MM.1S (cell line): ENCODE results near the gene USF2.

ENCODE experiments used
- DNase-seq: peaks from one replicate; pipeline ENCODE4 v3.0.0-alpha.2; 2015
- H2AFZ ChIP-seq: fragments of 300-600 bp; sonication (generic); 2 replicates; pipeline ENCODE4 v1.6.0; 2016; ENCODE audit warnings: antibody characterized with exemption, low read length
- H3F3A ChIP-seq: fragments of 300-600 bp; sonication (generic); 2 replicates; pipeline ENCODE4 v1.6.1; 2016; ENCODE audit warnings: mild to moderate bottlenecking, antibody characterized with exemption, low read length, moderate library complexity, mixed read lengths; ENCODE audit not compliant: insufficient read depth
- H3K27ac ChIP-seq: fragments of 300-600 bp; sonication (generic); 2 replicates; pipeline ENCODE4 v1.5.1; 2016; ENCODE audit warnings: mild to moderate bottlenecking, low read length
- H3K27me3 ChIP-seq: fragments of 300-600 bp; sonication (generic); replicated peaks from 2 replicates; pipeline ENCODE4 v1.6.0; 2016; ENCODE audit warnings: low read length; ENCODE audit not compliant: insufficient read depth
- H3K36me3 ChIP-seq: fragments of 300-600 bp; sonication (generic); replicated peaks from 2 replicates; pipeline ENCODE4 v1.6.1; 2016; ENCODE audit warnings: mild to moderate bottlenecking, low read length, mixed read lengths; ENCODE audit not compliant: insufficient read depth
- H3K4me1 ChIP-seq: fragments of 300-600 bp; sonication (generic); 2 replicates; pipeline ENCODE4 v1.6.1; 2016; ENCODE audit warnings: low read length, mixed read lengths
- H3K4me2 ChIP-seq: fragments of 300-600 bp; sonication (generic); 2 replicates; pipeline ENCODE4 v1.6.0; 2016; ENCODE audit warnings: low read depth, low read length
- H3K4me3 ChIP-seq: fragments of 300-600 bp; sonication (generic); 2 replicates; pipeline ENCODE4 v1.5.1; 2016; ENCODE audit warnings: low read length, mixed read lengths
- H3K79me2 ChIP-seq: fragments of 300-600 bp; sonication (generic); 2 replicates; pipeline ENCODE4 v1.6.1; 2016; ENCODE audit warnings: mixed run types, low read length, mixed read lengths
- H3K9ac ChIP-seq: fragments of 300-600 bp; sonication (generic); 2 replicates; pipeline ENCODE4 v1.6.1; 2016; ENCODE audit warnings: low read length, mixed read lengths
- H3K9me2 ChIP-seq: fragments of 300-600 bp; sonication (generic); replicated peaks from 2 replicates; pipeline ENCODE4 v1.6.1; 2016; ENCODE audit warnings: mild to moderate bottlenecking, low read length, mixed read lengths; ENCODE audit not compliant: insufficient read depth
- H3K9me3 ChIP-seq: fragments of 300-600 bp; sonication (generic); replicated peaks from 2 replicates; pipeline ENCODE4 v1.6.1; 2016; ENCODE audit warnings: mild to moderate bottlenecking, low read length, mixed read lengths; ENCODE audit not compliant: insufficient read depth
- H4K20me1 ChIP-seq: fragments of 300-600 bp; sonication (generic); 2 replicates; pipeline ENCODE4 v1.6.1; 2016; ENCODE audit warnings: mild to moderate bottlenecking, low read length, moderate library complexity, mixed read lengths; ENCODE audit not compliant: insufficient read depth
- CTCF ChIP-seq: fragments of 300-600 bp; sonication (generic); IDR thresholded peaks from 2 replicates; pipeline ENCODE4 v1.5.1; 2016; ENCODE audit warnings: antibody characterized with exemption, low read length, mixed read lengths
- EZH2 ChIP-seq: fragments of 300-600 bp; sonication (generic); optimal IDR thresholded peaks from 2 replicates; pipeline ENCODE3; 2017; ENCODE audit warnings: low read depth, mild to moderate bottlenecking, antibody characterized with exemption, low read length, mixed read lengths
- EZH2phosphoT487 ChIP-seq: fragments of 300-600 bp; sonication (generic); IDR thresholded peaks from 2 replicates; pipeline ENCODE4 v1.6.1; 2018; ENCODE audit warnings: antibody characterized with exemption, low read length

Gene USF2

DNA sequence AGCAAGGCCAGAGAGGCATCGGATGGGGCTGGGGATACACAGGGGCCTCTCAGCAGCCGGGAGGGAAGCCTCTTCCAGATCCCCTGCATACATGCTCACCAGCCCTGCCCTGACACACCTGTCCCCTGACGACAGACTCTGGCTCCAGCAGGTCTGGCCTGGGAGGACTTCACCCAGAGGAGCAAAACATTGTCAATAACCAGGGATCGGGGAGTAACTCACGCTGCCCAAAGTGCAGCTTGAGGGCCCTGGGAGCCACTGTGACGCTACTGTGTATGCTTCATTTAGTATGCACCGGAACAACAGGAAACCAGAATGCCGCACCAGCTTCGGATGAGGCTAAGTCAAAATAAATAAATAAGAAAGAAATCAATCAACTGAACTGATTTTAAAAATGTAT, 47.8 kb downstream of the USF2 start:
- no peak overlapping the region for H3K27ac ChIP-seq
- peaks cover 49% of the 10 kb centered on the region for H3K27me3 ChIP-seq
- no peaks in the 10 kb centered on the region for H3K4me1 ChIP-seq
- H3K9me3 ChIP-seq, result no peaks in the 10 kb centered on the region
- no peak overlapping the region for H3K4me3 ChIP-seq
- H3F3A ChIP-seq, result no peaks in the 10 kb centered on the region
- H4K20me1 ChIP-seq, result no peaks in the 10 kb centered on the region
- H3K36me3 ChIP-seq, result no peaks in the 10 kb centered on the region
- H2AFZ ChIP-seq, result no peak overlapping the region
- H3K9ac ChIP-seq, result no peak overlapping the region
- H3K79me2 ChIP-seq, result no peaks in the 10 kb centered on the region
- no peak overlapping the region for H3K4me2 ChIP-seq
- DNase-seq, result no peak
- no peaks in the 10 kb centered on the region for H3K9me2 ChIP-seq
- TF ChIP-seq CTCF (no peak), EZH2phosphoT487 (no peak), EZH2 (no peak)

GRCh38 chr19:35317464-35318043, 48.8 kb downstream of the USF2 start:
- Histone ChIP-seq H3F3A (no peaks in the 10 kb centered on the region), H3K36me3 (no peaks in the 10 kb centered on the region), H3K4me2 (no peak overlapping the region), H4K20me1 (no peaks in the 10 kb centered on the region), H3K9ac (no peak overlapping the region), H2AFZ (no peak overlapping the region), H3K9me3 (no peaks in the 10 kb centered on the region), H3K27me3 (peaks cover 59% of the 10 kb centered on the region), H3K27ac (no peak overlapping the region), H3K79me2 (no peaks in the 10 kb centered on the region), H3K4me3 (no peak overlapping the region), H3K9me2 (no peaks in the 10 kb centered on the region), H3K4me1 (no peaks in the 10 kb centered on the region)
- TF ChIP-seq EZH2, result no peak
- TF ChIP-seq CTCF, result no peak
- no peak for TF ChIP-seq EZH2phosphoT487
- DNase-seq, result no peak

DNA sequence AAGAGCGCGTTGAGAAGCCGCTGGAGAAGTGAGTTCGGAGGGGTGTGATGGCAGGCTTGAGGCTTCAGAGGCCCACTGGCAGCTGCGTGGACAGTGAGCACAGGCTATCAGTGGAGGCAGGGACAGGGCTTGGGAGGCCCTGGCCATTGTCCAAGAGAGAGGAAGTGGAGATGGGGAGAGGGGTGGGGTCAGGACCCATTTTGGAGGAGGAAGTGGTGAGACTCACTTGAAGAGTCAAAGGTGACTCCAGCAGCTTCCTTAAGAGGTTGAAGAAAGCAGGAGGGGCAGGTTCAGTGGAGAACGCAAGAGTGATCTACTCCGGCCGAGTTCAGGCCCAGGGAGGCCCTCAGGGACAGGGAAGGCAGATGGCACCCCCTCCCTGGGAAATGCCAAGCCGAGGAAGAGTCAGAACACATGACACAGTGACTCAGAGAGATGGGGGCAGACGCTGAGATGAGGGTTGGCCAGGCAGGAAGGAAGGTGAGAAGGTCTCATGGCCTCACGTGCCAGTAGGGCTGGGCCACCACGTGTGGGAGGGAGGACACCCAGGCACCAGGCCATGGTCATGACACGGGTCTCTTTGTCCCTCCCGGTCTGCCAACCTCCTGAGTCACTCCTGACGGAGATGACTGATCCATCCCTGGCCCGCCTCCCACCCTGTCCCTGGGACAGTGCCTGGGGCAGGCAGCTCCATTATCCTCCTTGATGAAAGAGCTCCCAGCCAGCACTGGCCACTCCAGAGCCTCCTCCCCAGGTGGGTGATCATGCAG, 50.1 kb downstream of the USF2 start:
- DNase-seq, result no peak
- Histone ChIP-seq H4K20me1 (no peaks in the 10 kb centered on the region), H2AFZ (no peak overlapping the region), H3K36me3 (no peaks in the 10 kb centered on the region), H3K9me3 (no peaks in the 10 kb centered on the region), H3K4me1 (no peaks in the 10 kb centered on the region), H3K9me2 (no peaks in the 10 kb centered on the region), H3K79me2 (no peaks in the 10 kb centered on the region), H3K27me3 (peaks cover 57% of the 10 kb centered on the region), H3F3A (no peaks in the 10 kb centered on the region), H3K4me2 (no peak overlapping the region), H3K9ac (no peak overlapping the region), H3K4me3 (no peak overlapping the region), H3K27ac (no peak overlapping the region)
- TF ChIP-seq EZH2, result no peak
- TF ChIP-seq EZH2phosphoT487, result no peak
- no peak for TF ChIP-seq CTCF
